Transverse colon (tissue), 3 donors: ENCODE data around the gene GABRB1.

Experiments used
- POLR2A ChIP-seq: fragments of 450-650 bp; IDR thresholded peaks from one replicate; pipeline ENCODE4 v1.6.1; 2016; ENCODE audit warnings: antibody characterized with exemption, mild to moderate bottlenecking, moderate library complexity
- TF ChIP-seq, protein P1 (sequence below), 5 experiments: fragments of 200-600 bp in 3 of 5; fragments of 450-650 bp in 2 of 5; sonication (generic) in 3 of 5; IDR thresholded peaks; 1 replicate in 2 of 5; 2 replicates in 3 of 5; pipeline ENCODE4 v1.5.1; 2016 to 2017; ENCODE audit warnings: antibody characterized with exemption in 5 of 5, inconsistent platforms in 3 of 5, mild to moderate bottlenecking in 2 of 5, moderate library complexity in 1 of 5

DNA sequence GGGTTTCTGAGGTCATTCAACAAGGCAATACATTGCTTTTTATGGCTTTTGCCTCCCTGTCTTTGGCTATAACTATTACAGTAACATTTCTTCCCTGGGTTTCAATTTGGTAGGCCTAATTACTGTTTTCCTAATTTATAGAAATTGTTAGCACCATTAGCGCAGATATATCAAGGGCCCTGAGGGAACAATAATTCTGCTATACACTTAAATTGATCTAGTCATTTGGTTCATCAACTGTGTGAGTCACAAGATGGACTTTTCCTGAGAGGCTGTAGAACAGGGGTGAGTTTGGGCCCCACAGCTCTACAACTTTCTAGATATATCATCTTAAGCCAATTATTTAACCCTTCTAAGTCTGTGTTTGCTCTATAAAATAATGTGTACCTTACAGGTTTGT, 324.2 kb downstream of the GABRB1 start:
- TF ChIP-seq POLR2A = no peak
- TF ChIP-seq, protein P1, sequence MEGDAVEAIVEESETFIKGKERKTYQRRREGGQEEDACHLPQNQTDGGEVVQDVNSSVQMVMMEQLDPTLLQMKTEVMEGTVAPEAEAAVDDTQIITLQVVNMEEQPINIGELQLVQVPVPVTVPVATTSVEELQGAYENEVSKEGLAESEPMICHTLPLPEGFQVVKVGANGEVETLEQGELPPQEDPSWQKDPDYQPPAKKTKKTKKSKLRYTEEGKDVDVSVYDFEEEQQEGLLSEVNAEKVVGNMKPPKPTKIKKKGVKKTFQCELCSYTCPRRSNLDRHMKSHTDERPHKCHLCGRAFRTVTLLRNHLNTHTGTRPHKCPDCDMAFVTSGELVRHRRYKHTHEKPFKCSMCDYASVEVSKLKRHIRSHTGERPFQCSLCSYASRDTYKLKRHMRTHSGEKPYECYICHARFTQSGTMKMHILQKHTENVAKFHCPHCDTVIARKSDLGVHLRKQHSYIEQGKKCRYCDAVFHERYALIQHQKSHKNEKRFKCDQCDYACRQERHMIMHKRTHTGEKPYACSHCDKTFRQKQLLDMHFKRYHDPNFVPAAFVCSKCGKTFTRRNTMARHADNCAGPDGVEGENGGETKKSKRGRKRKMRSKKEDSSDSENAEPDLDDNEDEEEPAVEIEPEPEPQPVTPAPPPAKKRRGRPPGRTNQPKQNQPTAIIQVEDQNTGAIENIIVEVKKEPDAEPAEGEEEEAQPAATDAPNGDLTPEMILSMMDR (IDR thresholded peaks at IDR 0.05) = no peak
